Measurements from ENCODE around the gene RUNX2.

Gene RUNX2

GRCh38 chr6:45493761-45494160 is 165.6 kb downstream of the RUNX2 start:
- no peak for TF ChIP-seq MYC (IDR thresholded peaks at IDR 0.05; ENCODE audit: low read depth, low read length)
- TF ChIP-seq MAX (IDR thresholded peaks at IDR 0.05; ENCODE audit: low read depth, low read length), result no peak
- no peak for TF ChIP-seq POLR2A (IDR thresholded peaks at IDR 0.05; ENCODE audit: extremely low read depth, insufficient read length)
- TF ChIP-seq CTCF (IDR thresholded peaks at IDR 0.05; ENCODE audit: low read depth, low read length), result no peak
- H3K4me3 ChIP-seq (ENCODE audit: low read depth, low read length), result no peak overlapping the region
- no peak for DNase-seq (ENCODE audit: low read depth)

- peak; percentile 97 for TF ChIP-seq MAX (IDR thresholded peaks at IDR 0.05; ENCODE audit: low read depth, low read length)
- TF ChIP-seq MYC (IDR thresholded peaks at IDR 0.05; ENCODE audit: low read depth, low read length), result peak; percentile 95
- TF ChIP-seq CTCF (IDR thresholded peaks at IDR 0.05; ENCODE audit: low read depth, low read length), result no peak
- no peak for TF ChIP-seq POLR2A (IDR thresholded peaks at IDR 0.05; ENCODE audit: extremely low read depth, insufficient read length)
- H3K4me3 ChIP-seq (ENCODE audit: low read depth, low read length), result no peak overlapping the region
- peak; percentile 88 for DNase-seq (ENCODE audit: low read depth)
These were observed 166.4 kb downstream of the RUNX2 start for GRCh38 chr6:45494416-45495135.

GRCh38 chr6:45495429-45496084 is 167.4 kb downstream of the RUNX2 start:
- TF ChIP-seq POLR2A (IDR thresholded peaks at IDR 0.05; ENCODE audit: extremely low read depth, insufficient read length) (no peak), MYC (IDR thresholded peaks at IDR 0.05; ENCODE audit: low read depth, low read length) (peak; percentile 59; the same call in 1 of the 2 replicates), MAX (IDR thresholded peaks at IDR 0.05; ENCODE audit: low read depth, low read length) (peak; percentile 49; the same call in 1 of the 2 replicates), CTCF (IDR thresholded peaks at IDR 0.05; ENCODE audit: low read depth, low read length) (no peak)
- peak; percentile 91 for DNase-seq (ENCODE audit: low read depth)
- H3K4me3 ChIP-seq (ENCODE audit: low read depth, low read length), result peak overlapping the region; percentile 7

- TF ChIP-seq POLR2A (IDR thresholded peaks at IDR 0.05; ENCODE audit: extremely low read depth, insufficient read length) (no peak), MAX (IDR thresholded peaks at IDR 0.05; ENCODE audit: low read depth, low read length) (no peak), MYC (IDR thresholded peaks at IDR 0.05; ENCODE audit: low read depth, low read length) (no peak), CTCF (IDR thresholded peaks at IDR 0.05; ENCODE audit: low read depth, low read length) (no peak)
- no peak for DNase-seq (ENCODE audit: low read depth)
These were observed 167.9 kb downstream of the RUNX2 start for GRCh38 chr6:45496085-45496433.

GRCh38 chr6:45498591-45498990 is 170.5 kb downstream of the RUNX2 start:
- TF ChIP-seq MYC (IDR thresholded peaks at IDR 0.05; ENCODE audit: low read depth, low read length), result no peak
- no peak for TF ChIP-seq MAX (IDR thresholded peaks at IDR 0.05; ENCODE audit: low read depth, low read length)
- TF ChIP-seq POLR2A (IDR thresholded peaks at IDR 0.05; ENCODE audit: extremely low read depth, insufficient read length), result no peak
- TF ChIP-seq CTCF (IDR thresholded peaks at IDR 0.05; ENCODE audit: low read depth, low read length), result no peak
- no peak overlapping the region for H3K4me3 ChIP-seq (ENCODE audit: low read depth, low read length)
- DNase-seq (ENCODE audit: low read depth), result no peak

More at GRCh38 chr6:45496085-45496433, 167.9 kb downstream of the RUNX2 start:
- H3K4me3 ChIP-seq (ENCODE audit: low read depth, low read length), result no peak overlapping the region

Measured in NB4 (cell line).